ENCODE measurements around the gene DOCK8.
"Not testable (repeated sequence)": the region's sequence is repeated elsewhere in the genome, so short reads cannot be mapped to it uniquely, and the experiment has no call there.

DOCK8 gene

GRCh38 chr9:404234-404633 lies 189.6 kb downstream of the DOCK8 start:
- in situ Hi-C loops (cut with HindIII; ENCODE audit: low sequenced_read_pairs), result no loop called here

GRCh38 chr9:405341-405740 lies 190.7 kb downstream of the DOCK8 start:
- in situ Hi-C loops (cut with HindIII; ENCODE audit: low sequenced_read_pairs), result no loop called here

GRCh38 chr9:406886-407654 lies 192.4 kb downstream of the DOCK8 start:
- in situ Hi-C loops (cut with HindIII; ENCODE audit: low sequenced_read_pairs), result no loop called here

GRCh38 chr9:409655-410054 lies 195.0 kb downstream of the DOCK8 start:
- in situ Hi-C loops (cut with HindIII; ENCODE audit: low sequenced_read_pairs), result not testable (repeated sequence)

GRCh38 chr9:414595-414994 lies 199.9 kb downstream of the DOCK8 start:
- in situ Hi-C loops (cut with HindIII; ENCODE audit: low sequenced_read_pairs), result no loop called here

GRCh38 chr9:419571-420171 lies 205.0 kb downstream of the DOCK8 start:
- in situ Hi-C loops (cut with HindIII; ENCODE audit: low sequenced_read_pairs), result no loop called here

GRCh38 chr9:421896-422295 lies 207.2 kb downstream of the DOCK8 start:
- in situ Hi-C loops (cut with HindIII; ENCODE audit: low sequenced_read_pairs), result no loop called here

- in situ Hi-C loops (cut with HindIII; ENCODE audit: low sequenced_read_pairs), result no loop called here
Measured at GRCh38 chr9:426264-426663, 211.6 kb downstream of the DOCK8 start.

- in situ Hi-C loops (cut with HindIII; ENCODE audit: low sequenced_read_pairs), result no loop called here
Measured at GRCh38 chr9:426976-427375, 212.3 kb downstream of the DOCK8 start.

- in situ Hi-C loops (cut with HindIII; ENCODE audit: low sequenced_read_pairs), result no loop called here
Measured at GRCh38 chr9:431701-432100, 217.0 kb downstream of the DOCK8 start.

- in situ Hi-C loops (cut with HindIII; ENCODE audit: low sequenced_read_pairs), result no loop called here
Measured at GRCh38 chr9:436482-436881, 221.8 kb downstream of the DOCK8 start.

GRCh38 chr9:437066-437465 lies 222.4 kb downstream of the DOCK8 start:
- in situ Hi-C loops (cut with HindIII; ENCODE audit: low sequenced_read_pairs), result no loop called here

GRCh38 chr9:437574-438001 lies 222.9 kb downstream of the DOCK8 start:
- in situ Hi-C loops (cut with HindIII; ENCODE audit: low sequenced_read_pairs), result no loop called here

- in situ Hi-C loops (cut with HindIII; ENCODE audit: low sequenced_read_pairs), result no loop called here
Measured at GRCh38 chr9:438066-438465, 223.4 kb downstream of the DOCK8 start.

- in situ Hi-C loops (cut with HindIII; ENCODE audit: low sequenced_read_pairs), result no loop called here
Measured at GRCh38 chr9:438961-439768, 224.5 kb downstream of the DOCK8 start.

- in situ Hi-C loops (cut with HindIII; ENCODE audit: low sequenced_read_pairs), result no loop called here
Measured at GRCh38 chr9:441126-441525, 226.5 kb downstream of the DOCK8 start.

- in situ Hi-C loops (cut with HindIII; ENCODE audit: low sequenced_read_pairs), result no loop called here
Measured at GRCh38 chr9:444528-444927, 229.9 kb downstream of the DOCK8 start.

GRCh38 chr9:445033-445432 lies 230.4 kb downstream of the DOCK8 start:
- in situ Hi-C loops (cut with HindIII; ENCODE audit: low sequenced_read_pairs), result no loop called here

- in situ Hi-C loops (cut with HindIII; ENCODE audit: low sequenced_read_pairs), result no loop called here
Measured at GRCh38 chr9:446074-446699, 231.5 kb downstream of the DOCK8 start.

GRCh38 chr9:447230-448025 lies 232.8 kb downstream of the DOCK8 start:
- in situ Hi-C loops (cut with HindIII; ENCODE audit: low sequenced_read_pairs), result no loop called here
